ENCODE data around the gene DIABLO.
"Not testable (repeated sequence)": the region's sequence is repeated elsewhere in the genome, so short reads cannot be mapped to it uniquely, and the experiment has no call there.

- TF ChIP-seq CTCF, POLR2A (IDR thresholded peaks at IDR 0.05): not testable (repeated sequence)
These were observed 33.1 kb upstream of the DIABLO start for GRCh38 chr12:122258939-122259338.
